ENCODE measurements around the gene SLC25A46.
"Not testable (repeated sequence)": the region's sequence is repeated elsewhere in the genome, so short reads cannot be mapped to it uniquely, and the experiment has no call there.

Gene SLC25A46
- total RNA-seq = 38.6 to 77.6 (median 46.9) reads per million in 3 donors

- H3K4me3 ChIP-seq (ENCODE audit: insufficient read depth, low read depth, low read length, poor library complexity, severe bottlenecking) = peak within 1 kb of the TSS; percentile 97
- H3K9me3 ChIP-seq (ENCODE audit: control insufficient read depth, low read length) = no peaks in the 10 kb centered on the region
- H3K27ac ChIP-seq (ENCODE audit: insufficient read depth, low read length, poor library complexity, severe bottlenecking) = peak within 1 kb of the TSS; percentile 89
- peaks cover 7% of the 10 kb centered on the region for H3K4me1 ChIP-seq (ENCODE audit: control insufficient read depth, insufficient read depth, low read length, poor library complexity, severe bottlenecking)
- DNase-seq = peak; percentile 81 to 85 (median 82)
- no peaks in the 10 kb centered on the region for H3K27me3 ChIP-seq (replicated peaks; ENCODE audit: control insufficient read depth, insufficient read depth, low read length, poor library complexity, severe bottlenecking)
- H3K36me3 ChIP-seq (ENCODE audit: control insufficient read depth, insufficient read depth, low read length) = no peaks in the 10 kb centered on the region
Observed at GRCh38 chr5:110738812-110739651, at the start of gene SLC25A46. TSS of gene SLC25A46 (plus strand) at chr5:110739007. CDS start at chr5:110739120, 113 bp downstream.

GRCh38 chr5:110690587-110690986 is 48.2 kb upstream of the SLC25A46 start:
- H3K4me1 ChIP-seq (ENCODE audit: control insufficient read depth, insufficient read depth, low read length, poor library complexity, severe bottlenecking); H3K27ac ChIP-seq (ENCODE audit: insufficient read depth, low read length, poor library complexity, severe bottlenecking); H3K27me3 ChIP-seq (replicated peaks; ENCODE audit: control insufficient read depth, insufficient read depth, low read length, poor library complexity, severe bottlenecking); H3K9me3 ChIP-seq (ENCODE audit: control insufficient read depth, low read length); DNase-seq; H3K36me3 ChIP-seq (ENCODE audit: control insufficient read depth, insufficient read depth, low read length); H3K4me3 ChIP-seq (ENCODE audit: insufficient read depth, low read depth, low read length, poor library complexity, severe bottlenecking): not testable (repeated sequence)

GRCh38 chr5:110692669-110693068 is 46.1 kb upstream of the SLC25A46 start:
- DNase-seq; H3K4me1 ChIP-seq (ENCODE audit: control insufficient read depth, insufficient read depth, low read length, poor library complexity, severe bottlenecking); H3K4me3 ChIP-seq (ENCODE audit: insufficient read depth, low read depth, low read length, poor library complexity, severe bottlenecking); H3K27me3 ChIP-seq (replicated peaks; ENCODE audit: control insufficient read depth, insufficient read depth, low read length, poor library complexity, severe bottlenecking); H3K36me3 ChIP-seq (ENCODE audit: control insufficient read depth, insufficient read depth, low read length); H3K9me3 ChIP-seq (ENCODE audit: control insufficient read depth, low read length); H3K27ac ChIP-seq (ENCODE audit: insufficient read depth, low read length, poor library complexity, severe bottlenecking): not testable (repeated sequence)

GRCh38 chr5:110702300-110702699 is 36.5 kb upstream of the SLC25A46 start:
- no peak for DNase-seq
- H3K4me1 ChIP-seq (ENCODE audit: control insufficient read depth, insufficient read depth, low read length, poor library complexity, severe bottlenecking) = no peaks in the 10 kb centered on the region
- H3K4me3 ChIP-seq (ENCODE audit: insufficient read depth, low read depth, low read length, poor library complexity, severe bottlenecking) = no peak overlapping the region
- H3K36me3 ChIP-seq (ENCODE audit: control insufficient read depth, insufficient read depth, low read length) = no peaks in the 10 kb centered on the region
- no peak overlapping the region for H3K27ac ChIP-seq (ENCODE audit: insufficient read depth, low read length, poor library complexity, severe bottlenecking)
- H3K27me3 ChIP-seq (replicated peaks; ENCODE audit: control insufficient read depth, insufficient read depth, low read length, poor library complexity, severe bottlenecking) = no peaks in the 10 kb centered on the region
- no peaks in the 10 kb centered on the region for H3K9me3 ChIP-seq (ENCODE audit: control insufficient read depth, low read length)

- DNase-seq = no peak
- Histone ChIP-seq H3K36me3 (ENCODE audit: control insufficient read depth, insufficient read depth, low read length) (no peaks in the 10 kb centered on the region), H3K4me1 (ENCODE audit: control insufficient read depth, insufficient read depth, low read length, poor library complexity, severe bottlenecking) (no peaks in the 10 kb centered on the region), H3K27ac (ENCODE audit: insufficient read depth, low read length, poor library complexity, severe bottlenecking) (no peak overlapping the region), H3K4me3 (ENCODE audit: insufficient read depth, low read depth, low read length, poor library complexity, severe bottlenecking) (no peak overlapping the region), H3K9me3 (ENCODE audit: control insufficient read depth, low read length) (no peaks in the 10 kb centered on the region), H3K27me3 (replicated peaks; ENCODE audit: control insufficient read depth, insufficient read depth, low read length, poor library complexity, severe bottlenecking) (no peaks in the 10 kb centered on the region)
Observed at GRCh38 chr5:110702704-110703103, 36.1 kb upstream of the SLC25A46 start.

GRCh38 chr5:110703481-110703880 is 35.3 kb upstream of the SLC25A46 start:
- H3K27me3 ChIP-seq (replicated peaks; ENCODE audit: control insufficient read depth, insufficient read depth, low read length, poor library complexity, severe bottlenecking) = no peaks in the 10 kb centered on the region
- no peaks in the 10 kb centered on the region for H3K36me3 ChIP-seq (ENCODE audit: control insufficient read depth, insufficient read depth, low read length)
- no peaks in the 10 kb centered on the region for H3K4me1 ChIP-seq (ENCODE audit: control insufficient read depth, insufficient read depth, low read length, poor library complexity, severe bottlenecking)
- H3K9me3 ChIP-seq (ENCODE audit: control insufficient read depth, low read length) = no peaks in the 10 kb centered on the region
- no peak for DNase-seq
- no peak overlapping the region for H3K4me3 ChIP-seq (ENCODE audit: insufficient read depth, low read depth, low read length, poor library complexity, severe bottlenecking)
- no peak overlapping the region for H3K27ac ChIP-seq (ENCODE audit: insufficient read depth, low read length, poor library complexity, severe bottlenecking)

- Histone ChIP-seq H3K4me1 (ENCODE audit: control insufficient read depth, insufficient read depth, low read length, poor library complexity, severe bottlenecking) (no peaks in the 10 kb centered on the region), H3K4me3 (ENCODE audit: insufficient read depth, low read depth, low read length, poor library complexity, severe bottlenecking) (no peak overlapping the region), H3K36me3 (ENCODE audit: control insufficient read depth, insufficient read depth, low read length) (no peaks in the 10 kb centered on the region), H3K27me3 (replicated peaks; ENCODE audit: control insufficient read depth, insufficient read depth, low read length, poor library complexity, severe bottlenecking) (no peaks in the 10 kb centered on the region), H3K27ac (ENCODE audit: insufficient read depth, low read length, poor library complexity, severe bottlenecking) (no peak overlapping the region), H3K9me3 (ENCODE audit: control insufficient read depth, low read length) (no peaks in the 10 kb centered on the region)
- no peak for DNase-seq
Observed at GRCh38 chr5:110705349-110705748, 33.5 kb upstream of the SLC25A46 start.

- Histone ChIP-seq H3K36me3 (ENCODE audit: control insufficient read depth, insufficient read depth, low read length) (no peaks in the 10 kb centered on the region), H3K27ac (ENCODE audit: insufficient read depth, low read length, poor library complexity, severe bottlenecking) (no peak overlapping the region), H3K4me3 (ENCODE audit: insufficient read depth, low read depth, low read length, poor library complexity, severe bottlenecking) (no peak overlapping the region), H3K4me1 (ENCODE audit: control insufficient read depth, insufficient read depth, low read length, poor library complexity, severe bottlenecking) (no peaks in the 10 kb centered on the region), H3K9me3 (ENCODE audit: control insufficient read depth, low read length) (no peaks in the 10 kb centered on the region), H3K27me3 (replicated peaks; ENCODE audit: control insufficient read depth, insufficient read depth, low read length, poor library complexity, severe bottlenecking) (no peaks in the 10 kb centered on the region)
- DNase-seq = no peak
Observed at GRCh38 chr5:110707260-110707844, 31.5 kb upstream of the SLC25A46 start.

- no peaks in the 10 kb centered on the region for H3K4me1 ChIP-seq (ENCODE audit: control insufficient read depth, insufficient read depth, low read length, poor library complexity, severe bottlenecking)
- H3K27ac ChIP-seq (ENCODE audit: insufficient read depth, low read length, poor library complexity, severe bottlenecking) = no peak overlapping the region
- no peaks in the 10 kb centered on the region for H3K9me3 ChIP-seq (ENCODE audit: control insufficient read depth, low read length)
- no peaks in the 10 kb centered on the region for H3K27me3 ChIP-seq (replicated peaks; ENCODE audit: control insufficient read depth, insufficient read depth, low read length, poor library complexity, severe bottlenecking)
- no peak for DNase-seq
- H3K36me3 ChIP-seq (ENCODE audit: control insufficient read depth, insufficient read depth, low read length) = no peaks in the 10 kb centered on the region
- no peak overlapping the region for H3K4me3 ChIP-seq (ENCODE audit: insufficient read depth, low read depth, low read length, poor library complexity, severe bottlenecking)
Observed at GRCh38 chr5:110716247-110717245, 22.3 kb upstream of the SLC25A46 start.
